Stimulated activated CD4-positive, alpha-beta T cell treated with anti-CD3 and anti-CD28 coated beads, Interleukin-12 subunit alpha, Interleukin-12 subunit beta, amount 100 ng/mL, for 48 hours (primary cell): Measurements from ENCODE around the gene MT1G.
"Not testable (repeated sequence)": the region's sequence is repeated elsewhere in the genome, so short reads cannot be mapped to it uniquely, and the experiment has no call there.

ENCODE experiments used
- DNase-seq, 3 donors: peaks; one replicate each; pipeline ENCODE4 v3.0.0-alpha.2; 2020; ENCODE audit warnings: low read depth in 2 of 3, low spot score in 1 of 3

MT1G gene

GRCh38 chr16:56637814-56638750 lies 29.8 kb downstream of the MT1G start, which contains the start of gene MT1A:
MT1A (plus strand) TSS chr16:56638666; CDS start chr16:56638739, 73 bp downstream.
- no peak for DNase-seq

- DNase-seq, result no peak
Measured at GRCh38 chr16:56636616-56637413, 31.1 kb downstream of the MT1G start.

- no peak for DNase-seq
Measured at GRCh38 chr16:56635441-56635967, 32.4 kb downstream of the MT1G start.

- DNase-seq, result no peak
Measured at GRCh38 chr16:56634715-56635440, 33.0 kb downstream of the MT1G start.

- no peak for DNase-seq
Measured at GRCh38 chr16:56633535-56633934, 34.3 kb downstream of the MT1G start.

- no peak for DNase-seq
Measured at GRCh38 chr16:56632848-56633365, 35.0 kb downstream of the MT1G start.

- no peak for DNase-seq
Measured at GRCh38 chr16:56632156-56632847, 35.6 kb downstream of the MT1G start, which contains the start of gene MT1M. MT1M (plus strand) TSS chr16:56632659; CDS start chr16:56632732, 73 bp downstream.

- DNase-seq, result no peak
Measured at GRCh38 chr16:56631832-56632155, 36.1 kb downstream of the MT1G start.

- no peak for DNase-seq
Measured at GRCh38 chr16:56631197-56631596, 36.7 kb downstream of the MT1G start.

GRCh38 chr16:56630134-56630533 lies 37.7 kb downstream of the MT1G start:
- DNase-seq, result no peak

GRCh38 chr16:56629531-56629930 lies 38.3 kb downstream of the MT1G start:
- no peak for DNase-seq

GRCh38 chr16:56628486-56629350 lies 39.1 kb downstream of the MT1G start:
- no peak for DNase-seq

- no peak for DNase-seq
Measured at GRCh38 chr16:56626685-56627084, 41.2 kb downstream of the MT1G start.

- DNase-seq, result no peak
Measured at GRCh38 chr16:56625943-56626654, 41.8 kb downstream of the MT1G start.

- peak in 2 of 3 donors; percentile 58 to 62 for DNase-seq
Measured at GRCh38 chr16:56625140-56625942, 42.5 kb downstream of the MT1G start, which contains the start of gene MT1E. MT1E (plus strand) TSS chr16:56625781; CDS start chr16:56625852, 71 bp downstream.

GRCh38 chr16:56623637-56624036 lies 44.2 kb downstream of the MT1G start:
- DNase-seq, result no peak

GRCh38 chr16:56623184-56623583 lies 44.7 kb downstream of the MT1G start:
- not testable (repeated sequence) for DNase-seq
